GM19099 (cell line): ENCODE measurements around the gene MX2.

Source experiments
- POLR2A ChIP-seq: IDR thresholded peaks from 3 replicates; pipeline ENCODE4 v1.6.1; 2011; ENCODE audit warnings: low read depth; ENCODE audit not compliant: insufficient read length; ENCODE audit errors: extremely low read depth

The MX2 gene

GRCh38 chr21:41403966-41404365, 42.1 kb downstream of the MX2 start:
- TF ChIP-seq POLR2A = no peak

GRCh38 chr21:41405321-41405720, 43.5 kb downstream of the MX2 start:
- TF ChIP-seq POLR2A = no peak

GRCh38 chr21:41406340-41406739, 44.5 kb downstream of the MX2 start:
- no peak for TF ChIP-seq POLR2A

GRCh38 chr21:41407541-41408460, 46.0 kb downstream of the MX2 start:
- TF ChIP-seq POLR2A = no peak

GRCh38 chr21:41410361-41410760, 48.5 kb downstream of the MX2 start:
- no peak for TF ChIP-seq POLR2A

- TF ChIP-seq POLR2A = no peak
These were observed 49.1 kb downstream of the MX2 start for GRCh38 chr21:41410767-41411448.

GRCh38 chr21:41411449-41412089, 49.7 kb downstream of the MX2 start:
- no peak for TF ChIP-seq POLR2A

- TF ChIP-seq POLR2A = no peak
These were observed 56.6 kb downstream of the MX2 start for GRCh38 chr21:41418393-41418792.

GRCh38 chr21:41418956-41419680, 57.3 kb downstream of the MX2 start:
- no peak for TF ChIP-seq POLR2A

GRCh38 chr21:41419921-41420862, 58.4 kb downstream of the MX2 start:
- peak; percentile 27 for TF ChIP-seq POLR2A

GRCh38 chr21:41422546-41423304, 60.9 kb downstream of the MX2 start:
- TF ChIP-seq POLR2A = no peak

- TF ChIP-seq POLR2A = no peak
These were observed 63.7 kb downstream of the MX2 start for GRCh38 chr21:41425588-41425953.

- peak; percentile 99 for TF ChIP-seq POLR2A
These were observed 64.3 kb downstream of the MX2 start, which contains the start of gene MX1 for GRCh38 chr21:41425954-41426675. TSS of gene MX1 (plus strand) at chr21:41426239. CDS start at chr21:41432071, 5,832 bp downstream.
